Stimulated activated naive CD8-positive, alpha-beta T cell treated with anti-CD3 and anti-CD28 coated beads, Interleukin-15, Interleukin-2, amounts not matched to agents 100 ng/mL and 50 ng/mL, for 24 hours (primary cell): ENCODE data around the gene ANKRD65.

Experiments used
- H3K27ac Mint-ChIP-seq: one replicate; pipeline ENCODE4 v1.8.0; 2021; ENCODE audit warnings: mild to moderate bottlenecking, mixed read lengths
- H3K27me3 Mint-ChIP-seq: one replicate; pipeline ENCODE4 v1.8.0; 2021; ENCODE audit warnings: mixed read lengths
- H3K36me3 Mint-ChIP-seq: one replicate; pipeline ENCODE4 v1.8.0; 2021; ENCODE audit warnings: low read depth, mixed read lengths
- H3K4me1 Mint-ChIP-seq: one replicate; pipeline ENCODE4 v1.8.0; 2021; ENCODE audit warnings: low read depth, mixed read lengths
- H3K4me3 Mint-ChIP-seq: one replicate; pipeline ENCODE4 v1.8.0; 2021; ENCODE audit warnings: mild to moderate bottlenecking, mixed read lengths
- H3K9me3 Mint-ChIP-seq: one replicate; pipeline ENCODE4 v1.8.0; 2021; ENCODE audit warnings: mixed read lengths

Gene ANKRD65

GRCh38 chr1:1427820-1428148 lies 6.7 kb upstream of the ANKRD65 start:
- H3K27ac Mint-ChIP-seq, result no peak overlapping the region
- H3K36me3 Mint-ChIP-seq, result no peaks in the 10 kb centered on the region
- no peaks in the 10 kb centered on the region for H3K9me3 Mint-ChIP-seq
- peaks cover 9% of the 10 kb centered on the region for H3K4me1 Mint-ChIP-seq
- H3K4me3 Mint-ChIP-seq, result no peak overlapping the region
- peaks cover 21% of the 10 kb centered on the region for H3K27me3 Mint-ChIP-seq

- Mint-ChIP-seq H3K4me1 (peaks cover 12% of the 10 kb centered on the region), H3K27ac (no peak overlapping the region), H3K27me3 (peaks cover 24% of the 10 kb centered on the region), H3K36me3 (no peaks in the 10 kb centered on the region), H3K4me3 (no peak overlapping the region), H3K9me3 (no peaks in the 10 kb centered on the region)
Measured at GRCh38 chr1:1427106-1427819, 6.2 kb upstream of the ANKRD65 start.

GRCh38 chr1:1426496-1427105 lies 5.5 kb upstream of the ANKRD65 start:
- Mint-ChIP-seq H3K27ac (no peak overlapping the region), H3K27me3 (peaks cover 24% of the 10 kb centered on the region)

GRCh38 chr1:1425753-1426495 lies 4.8 kb upstream of the ANKRD65 start:
- Mint-ChIP-seq H3K4me1 (peaks cover 12% of the 10 kb centered on the region), H3K4me3 (no peak overlapping the region), H3K9me3 (no peaks in the 10 kb centered on the region), H3K36me3 (no peaks in the 10 kb centered on the region), H3K27ac (no peak overlapping the region), H3K27me3 (peaks cover 24% of the 10 kb centered on the region)

More at GRCh38 chr1:1426496-1427105, 5.5 kb upstream of the ANKRD65 start:
- Mint-ChIP-seq H3K4me1 (peaks cover 12% of the 10 kb centered on the region), H3K36me3 (no peaks in the 10 kb centered on the region), H3K4me3 (no peak overlapping the region), H3K9me3 (no peaks in the 10 kb centered on the region)

GRCh38 chr1:1425426-1425752 lies 4.3 kb upstream of the ANKRD65 start:
- Mint-ChIP-seq H3K4me1 (peaks cover 12% of the 10 kb centered on the region), H3K27me3 (peaks cover 24% of the 10 kb centered on the region), H3K27ac (no peak overlapping the region), H3K9me3 (no peaks in the 10 kb centered on the region), H3K4me3 (no peak overlapping the region), H3K36me3 (no peaks in the 10 kb centered on the region)

GRCh38 chr1:1424707-1425106 lies 3.6 kb upstream of the ANKRD65 start:
- no peaks in the 10 kb centered on the region for H3K36me3 Mint-ChIP-seq
- H3K9me3 Mint-ChIP-seq, result no peaks in the 10 kb centered on the region
- H3K4me1 Mint-ChIP-seq, result peaks cover 12% of the 10 kb centered on the region
- H3K4me3 Mint-ChIP-seq, result no peak overlapping the region
- no peak overlapping the region for H3K27ac Mint-ChIP-seq
- peaks cover 19% of the 10 kb centered on the region for H3K27me3 Mint-ChIP-seq

GRCh38 chr1:1423245-1423597 lies 2.1 kb upstream of the ANKRD65 start:
- no peak overlapping the region for H3K4me3 Mint-ChIP-seq
- H3K27me3 Mint-ChIP-seq, result peaks cover 11% of the 10 kb centered on the region
- H3K36me3 Mint-ChIP-seq, result no peaks in the 10 kb centered on the region
- no peak overlapping the region for H3K27ac Mint-ChIP-seq
- H3K9me3 Mint-ChIP-seq, result no peaks in the 10 kb centered on the region
- peaks cover 16% of the 10 kb centered on the region for H3K4me1 Mint-ChIP-seq

- H3K36me3 Mint-ChIP-seq, result no peaks in the 10 kb centered on the region
- H3K9me3 Mint-ChIP-seq, result no peaks in the 10 kb centered on the region
- H3K27ac Mint-ChIP-seq, result no peak overlapping the region
- H3K4me3 Mint-ChIP-seq, result no peak overlapping the region
- H3K4me1 Mint-ChIP-seq, result peaks cover 20% of the 10 kb centered on the region
- peaks cover 11% of the 10 kb centered on the region for H3K27me3 Mint-ChIP-seq
Measured at GRCh38 chr1:1422465-1423244, 1.6 kb upstream of the ANKRD65 start.

GRCh38 chr1:1421907-1422464 lies 910 bp upstream of the ANKRD65 start:
- no peaks in the 10 kb centered on the region for H3K36me3 Mint-ChIP-seq
- no peak overlapping the region for H3K27ac Mint-ChIP-seq
- peaks cover 22% of the 10 kb centered on the region for H3K4me1 Mint-ChIP-seq
- no peak overlapping the region for H3K4me3 Mint-ChIP-seq
- H3K9me3 Mint-ChIP-seq, result no peaks in the 10 kb centered on the region
- peaks cover 11% of the 10 kb centered on the region for H3K27me3 Mint-ChIP-seq

GRCh38 chr1:1420654-1421141 lies 378 bp downstream of the ANKRD65 start:
- no peaks in the 10 kb centered on the region for H3K36me3 Mint-ChIP-seq
- H3K27me3 Mint-ChIP-seq, result peaks cover 11% of the 10 kb centered on the region
- no peaks in the 10 kb centered on the region for H3K9me3 Mint-ChIP-seq
- H3K4me1 Mint-ChIP-seq, result peaks cover 22% of the 10 kb centered on the region
- H3K27ac Mint-ChIP-seq, result no peak overlapping the region
- no peak overlapping the region for H3K4me3 Mint-ChIP-seq

GRCh38 chr1:1419813-1420653 lies 1.0 kb downstream of the ANKRD65 start:
- no peak overlapping the region for H3K4me3 Mint-ChIP-seq
- H3K27ac Mint-ChIP-seq, result no peak overlapping the region
- H3K36me3 Mint-ChIP-seq, result no peaks in the 10 kb centered on the region
- peaks cover 11% of the 10 kb centered on the region for H3K27me3 Mint-ChIP-seq
- peaks cover 22% of the 10 kb centered on the region for H3K4me1 Mint-ChIP-seq
- no peaks in the 10 kb centered on the region for H3K9me3 Mint-ChIP-seq

- Mint-ChIP-seq H3K27me3 (peaks cover 8% of the 10 kb centered on the region), H3K4me1 (peaks cover 22% of the 10 kb centered on the region), H3K9me3 (no peaks in the 10 kb centered on the region), H3K27ac (no peak overlapping the region), H3K4me3 (no peak overlapping the region), H3K36me3 (no peaks in the 10 kb centered on the region)
Measured at GRCh38 chr1:1419363-1419812, 1.7 kb downstream of the ANKRD65 start.

- Mint-ChIP-seq H3K4me3 (no peak overlapping the region), H3K27ac (no peak overlapping the region), H3K36me3 (no peaks in the 10 kb centered on the region), H3K27me3 (peaks cover 8% of the 10 kb centered on the region), H3K9me3 (no peaks in the 10 kb centered on the region), H3K4me1 (peaks cover 22% of the 10 kb centered on the region)
Measured at GRCh38 chr1:1418464-1419362, 2.4 kb downstream of the ANKRD65 start.
